Inflammatory macrophage treated with lipopolysaccharide for 1 hour (primary cell): Measurements from ENCODE around the gene ITGB5.
A peak's percentile ranks its signal among the peaks of the same experiment; 100 is the strongest.
"Not testable (repeated sequence)": the region's sequence is repeated elsewhere in the genome, so short reads cannot be mapped to it uniquely, and the experiment has no call there.

Experiments used
- DNase-seq, 2 donors: peaks; one replicate each; pipeline ENCODE4 v3.0.0-alpha.2; 2020 to 2022

Gene ITGB5

DNA sequence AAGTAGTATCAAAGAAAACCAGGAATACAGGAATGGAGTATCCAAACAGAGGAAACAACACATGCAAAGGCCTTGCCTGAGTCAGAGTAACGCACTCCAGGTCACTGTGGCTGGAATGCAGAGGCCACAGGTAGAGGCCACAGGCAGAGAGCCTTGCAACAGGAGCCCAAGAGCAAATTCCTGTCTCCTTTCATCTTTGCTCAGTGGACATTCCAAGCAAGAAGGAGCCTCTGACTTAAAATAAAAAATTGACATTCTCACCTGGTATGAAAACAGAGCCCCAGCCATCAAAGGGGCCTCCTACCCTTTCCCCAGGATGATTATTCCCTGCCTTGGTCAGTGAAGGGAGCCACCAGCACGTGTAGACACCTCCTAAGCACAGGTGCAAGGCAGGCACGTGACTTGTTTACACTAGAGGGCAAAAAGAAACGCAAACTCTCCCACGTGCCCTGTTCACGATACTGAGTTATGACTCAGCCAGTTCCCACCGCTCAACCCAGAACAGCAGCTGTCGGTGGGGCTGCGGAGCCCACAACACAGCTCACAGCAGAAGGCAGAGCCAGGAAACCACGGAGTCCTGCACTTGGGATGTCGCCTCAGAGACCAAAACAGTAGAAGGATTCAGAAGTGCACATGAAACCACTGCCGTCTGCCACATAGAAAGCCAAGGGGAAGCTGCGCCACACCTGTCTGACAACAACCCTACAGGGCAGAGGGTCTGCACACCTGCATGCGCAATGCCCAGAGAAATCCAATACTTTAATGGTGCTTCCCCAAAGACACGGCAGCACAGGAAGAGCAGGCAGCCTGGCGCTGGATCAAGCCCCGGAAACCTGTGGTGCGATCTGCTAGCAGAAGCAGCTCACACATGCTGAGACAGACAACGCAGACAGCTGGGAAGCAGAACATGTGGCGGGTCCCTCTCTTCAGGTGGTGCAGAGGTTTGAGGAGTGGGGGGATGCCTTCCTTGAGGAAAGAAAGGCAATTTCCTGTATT is 52.1 kb downstream of the ITGB5 start:
- DNase-seq: no peak

GRCh38 chr3:124833710-124834332 is 53.3 kb downstream of the ITGB5 start:
- no peak for DNase-seq

GRCh38 chr3:124832782-124833709 is 54.1 kb downstream of the ITGB5 start:
- no peak for DNase-seq

GRCh38 chr3:124831628-124832199 is 55.5 kb downstream of the ITGB5 start:
- peak in 1 of 2 donors; percentile 31 for DNase-seq

GRCh38 chr3:124829819-124830554 is 57.2 kb downstream of the ITGB5 start:
- DNase-seq: peak; percentile 81 to 87

- DNase-seq: no peak
Observed at GRCh38 chr3:124829178-124829818, 57.9 kb downstream of the ITGB5 start.

GRCh38 chr3:124827476-124828206 is 59.5 kb downstream of the ITGB5 start:
- DNase-seq: not testable (repeated sequence)

DNA sequence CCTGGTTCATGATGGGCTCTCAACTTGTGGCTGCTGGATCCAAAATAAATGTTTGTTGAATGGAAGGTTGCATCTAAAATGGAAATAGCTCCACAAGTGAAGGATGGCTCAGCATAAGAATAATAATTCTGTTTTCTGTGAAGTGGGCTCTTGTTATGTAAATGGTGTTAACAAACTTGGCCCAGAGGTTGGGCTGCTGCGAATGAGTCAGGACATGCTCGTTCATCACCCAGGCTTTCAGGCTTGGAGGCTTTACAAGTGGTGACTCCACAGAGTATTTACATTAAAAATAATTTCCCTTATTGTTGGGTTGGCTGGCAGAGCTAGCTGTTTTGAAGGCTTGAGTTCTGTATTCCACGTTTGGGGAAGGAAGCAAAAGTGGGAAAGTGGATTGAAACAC is 60.5 kb downstream of the ITGB5 start:
- DNase-seq: peak; percentile 14 to 32

DNA sequence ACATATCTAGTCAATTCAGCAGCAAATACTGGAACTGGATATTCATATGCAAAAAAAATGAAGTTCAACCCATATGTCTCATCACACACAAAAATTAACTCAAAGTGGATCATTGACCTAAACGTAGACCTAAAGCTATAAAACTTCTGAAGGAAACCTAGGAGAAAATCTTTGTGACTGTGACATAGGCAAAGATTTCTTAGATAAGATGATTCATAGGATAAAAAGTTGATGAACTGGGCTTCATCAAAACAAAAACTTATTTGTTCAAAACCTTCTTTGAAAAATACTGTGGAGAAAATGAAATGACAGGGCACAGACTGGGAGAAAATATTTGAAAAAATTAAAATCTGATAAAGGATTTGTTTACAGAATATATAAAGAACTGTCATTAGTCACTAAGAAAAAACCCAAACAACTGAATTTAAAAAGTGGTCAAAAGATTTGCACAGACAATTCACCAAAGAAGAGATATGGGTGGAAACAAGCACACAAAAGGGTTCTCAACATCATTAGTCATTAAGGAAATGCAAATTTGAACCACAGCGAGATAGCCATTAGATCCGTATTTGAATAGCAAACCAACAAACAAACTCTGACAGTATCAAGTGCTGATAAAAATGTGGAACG is 62.8 kb downstream of the ITGB5 start:
- no peak for DNase-seq

DNA sequence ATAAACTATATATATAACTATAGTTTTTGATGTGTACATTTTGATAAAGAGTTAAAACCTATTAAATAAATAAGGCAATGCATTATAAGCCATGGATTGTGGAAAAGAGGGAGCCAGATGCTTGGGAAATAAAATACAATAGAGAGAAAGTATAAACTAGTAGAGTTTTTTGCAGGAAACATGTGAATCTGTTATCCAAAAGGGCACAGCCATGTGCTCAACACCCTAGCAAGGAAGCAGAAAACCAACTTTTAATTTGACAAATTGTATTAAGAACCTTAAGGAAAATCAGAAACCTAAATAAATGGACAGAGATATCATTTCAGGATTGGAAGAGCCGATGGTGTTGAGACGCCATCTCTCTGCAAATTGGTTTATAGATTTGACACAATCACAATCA is 63.5 kb downstream of the ITGB5 start:
- no peak for DNase-seq

DNA sequence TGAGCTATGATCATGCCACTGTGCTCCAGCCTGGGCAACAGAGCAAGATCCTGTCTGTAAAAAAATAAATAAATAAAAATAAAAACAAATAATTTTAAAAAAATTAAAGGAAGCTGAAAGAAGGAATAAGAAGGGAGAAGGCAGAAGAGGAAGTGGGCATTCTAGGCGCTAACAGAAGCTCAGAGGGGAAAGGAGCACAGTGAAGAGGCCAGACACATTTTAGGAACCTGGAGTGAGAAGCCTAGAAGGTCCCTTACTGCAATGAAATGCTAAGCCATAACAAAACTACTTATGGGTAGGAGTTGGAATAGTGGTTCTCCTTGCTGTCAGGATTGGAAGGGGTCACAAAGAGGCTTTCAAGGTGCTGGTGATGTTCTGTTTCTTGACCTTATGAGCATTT is 64.0 kb downstream of the ITGB5 start:
- peak in 1 of 2 donors; percentile 26 for DNase-seq

DNA sequence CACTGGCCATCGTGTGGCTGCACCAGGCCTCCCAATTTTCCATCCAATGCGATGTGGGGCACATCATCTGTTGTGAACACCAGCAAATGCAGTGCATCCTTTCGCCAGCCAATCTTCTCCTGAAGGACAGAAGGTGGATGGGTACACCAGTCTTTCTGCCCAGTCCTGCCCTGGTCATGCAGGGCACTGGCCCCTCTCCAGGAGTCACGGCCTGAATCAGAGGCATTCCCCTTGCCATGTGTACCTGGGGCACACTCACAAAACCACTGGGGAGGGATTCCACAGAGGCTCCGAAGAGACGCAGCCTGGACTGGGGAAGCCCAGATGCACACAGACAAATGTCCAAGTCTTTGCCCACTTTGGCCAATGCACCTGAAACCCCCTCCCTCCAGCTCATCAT is 65.8 kb downstream of the ITGB5 start:
- DNase-seq: no peak

DNA sequence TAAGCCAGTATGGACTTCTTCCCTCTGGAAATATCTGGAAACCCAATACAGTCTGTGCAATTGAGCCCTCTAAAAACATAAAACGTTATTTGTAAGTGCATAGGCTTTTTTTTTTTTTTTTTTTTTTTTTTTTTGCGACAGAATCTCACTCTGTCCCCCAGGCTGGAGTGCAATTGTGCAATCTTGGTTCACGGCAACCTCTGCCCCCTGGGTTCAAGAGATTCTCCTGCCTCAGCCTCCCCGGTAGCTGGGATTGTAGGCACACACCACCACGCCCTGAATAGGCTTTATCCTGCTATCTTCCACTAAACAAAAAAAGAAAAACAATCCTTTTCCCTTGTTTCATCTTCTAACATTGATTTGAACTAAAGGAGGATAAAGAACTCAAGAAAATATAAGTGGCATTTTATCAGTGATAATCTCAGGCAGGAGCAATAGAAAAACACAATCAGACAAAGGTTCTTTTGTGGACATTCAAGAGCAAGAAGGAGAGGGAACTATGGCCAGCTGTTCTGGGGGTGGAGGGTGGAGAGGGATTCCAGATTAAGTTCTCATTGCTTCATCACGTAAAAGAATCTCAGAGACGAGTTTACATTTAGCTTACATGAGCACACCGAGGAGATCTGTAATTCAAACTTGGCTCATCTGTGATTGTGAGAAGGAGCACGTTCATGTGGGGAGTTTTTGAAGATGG is 68.6 kb downstream of the ITGB5 start:
- no peak for DNase-seq

- DNase-seq: no peak
Observed at GRCh38 chr3:124817079-124817478, 70.1 kb downstream of the ITGB5 start.

- DNase-seq: no peak
Observed at GRCh38 chr3:124816206-124816605, 71.0 kb downstream of the ITGB5 start.

GRCh38 chr3:124815781-124816180 is 71.4 kb downstream of the ITGB5 start:
- peak; percentile 52 to 58 for DNase-seq

GRCh38 chr3:124814620-124815421 is 72.3 kb downstream of the ITGB5 start:
- DNase-seq: no peak

DNA sequence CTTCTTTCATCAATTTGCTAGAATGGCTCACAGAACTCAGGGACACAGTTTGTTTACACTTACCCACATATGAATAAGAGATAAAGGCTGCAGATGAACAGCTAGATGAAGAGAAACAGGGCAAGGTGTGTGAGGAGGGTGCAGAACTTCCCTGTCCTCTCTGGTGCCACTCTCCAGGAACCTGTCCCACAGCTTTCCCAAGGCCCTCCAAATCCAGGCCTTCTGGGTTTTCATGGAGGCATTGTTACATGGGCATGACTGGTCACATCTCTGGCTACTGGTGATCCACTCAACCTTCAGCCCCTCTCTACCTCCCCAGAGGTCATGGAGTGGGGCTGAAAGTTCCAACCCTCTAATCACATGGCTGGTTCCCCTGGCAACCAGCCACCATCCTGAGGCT is 73.6 kb downstream of the ITGB5 start:
- DNase-seq: no peak
